Liver (tissue), 9 donors: ENCODE data around the gene KISS1. TPM values are rescaled to one million over a fixed set of nuclear protein-coding genes. Genes with fewer than 3 reads are reported as not detected.

Experiments used
- DNase-seq: peaks from one replicate; pipeline ENCODE4 v3.0.0-alpha.2; 2017; ENCODE audit warnings: low spot score
- H3K27ac ChIP-seq, 2 donors: one replicate each; pipeline ENCODE4 v1.7.0; 2013; ENCODE audit warnings: inconsistent platforms in 2 of 2, low read length in 2 of 2, control low read depth in 1 of 2, low read depth in 1 of 2, mild to moderate bottlenecking in 1 of 2
- H3K27me3 ChIP-seq, 4 donors: one replicate each; pipeline versions ENCODE4 v1.6.1 to v1.7.0; 2013; ENCODE audit warnings: low read length in 3 of 4, inconsistent platforms in 1 of 4, mild to moderate bottlenecking in 1 of 4, moderate library complexity in 1 of 4; ENCODE audit not compliant: control insufficient read depth in 4 of 4, insufficient read depth in 4 of 4
- H3K36me3 ChIP-seq, 4 donors: one replicate each; pipeline versions ENCODE4 v1.6.1 to v1.7.0; 2013; ENCODE audit warnings: low read length in 3 of 4, mild to moderate bottlenecking in 3 of 4, low read depth in 1 of 4, moderate library complexity in 1 of 4; ENCODE audit not compliant: control insufficient read depth in 4 of 4, insufficient read depth in 3 of 4
- H3K4me1 ChIP-seq, 4 donors: one replicate each; pipeline versions ENCODE4 v1.6.1 to v1.7.0; 2013; ENCODE audit warnings: low read length in 3 of 4, mild to moderate bottlenecking in 3 of 4, moderate library complexity in 1 of 4; ENCODE audit not compliant: control insufficient read depth in 4 of 4, insufficient read depth in 4 of 4
- H3K4me3 ChIP-seq, 3 donors: one replicate each; pipeline versions ENCODE4 v1.6.1 to v1.7.0; 2013; ENCODE audit warnings: low read length in 3 of 3, control low read depth in 1 of 3, low read depth in 1 of 3, mild to moderate bottlenecking in 1 of 3
- H3K9ac ChIP-seq, 2 donors: one replicate each; pipeline ENCODE4 v1.7.0; 2013; ENCODE audit warnings: low read length in 2 of 2, mild to moderate bottlenecking in 2 of 2, moderate library complexity in 2 of 2, control low read depth in 1 of 2, low read depth in 1 of 2
- H3K9me3 ChIP-seq, 4 donors: one replicate each; pipeline versions ENCODE4 v1.6.1 to v1.7.0; 2013; ENCODE audit warnings: low read length in 3 of 4; ENCODE audit not compliant: control insufficient read depth in 4 of 4
- CTCF ChIP-seq: fragments of 150-350 bp; IDR thresholded peaks from 2 replicates; pipeline ENCODE4 v1.5.1; 2017; ENCODE audit warnings: improper control_type of control experiment, low read depth, low read length; ENCODE audit not compliant: missing input control
- EGR1 ChIP-seq, 2 donors: IDR thresholded peaks; 2 replicates each; pipeline ENCODE4 v1.6.1; 2016 to 2018; ENCODE audit warnings: antibody characterized with exemption in 2 of 2, low read depth in 2 of 2
- FOXA1 ChIP-seq: IDR thresholded peaks from 2 replicates; pipeline ENCODE4 v1.6.1; 2016; ENCODE audit warnings: antibody characterized with exemption
- FOXA2 ChIP-seq: IDR thresholded peaks from 2 replicates; pipeline ENCODE4 v1.6.1; 2016; ENCODE audit warnings: antibody characterized with exemption
- GABPA ChIP-seq, 2 donors: IDR thresholded peaks in 1 of 2; conservative IDR thresholded peaks in 1 of 2; 2 replicates each; pipeline ENCODE4 v1.6.1; 2016; ENCODE audit warnings: antibody characterized with exemption in 2 of 2, mild to moderate bottlenecking in 1 of 2, moderate library complexity in 1 of 2
- HNF4A ChIP-seq, 2 donors: conservative IDR thresholded peaks; 2 replicates each; pipeline ENCODE4 v1.6.1; 2016; ENCODE audit warnings: antibody characterized with exemption in 2 of 2, mild to moderate bottlenecking in 2 of 2
- HNF4G ChIP-seq: IDR thresholded peaks from 2 replicates; pipeline ENCODE4 v1.6.1; 2016; ENCODE audit warnings: antibody characterized with exemption
- JUND ChIP-seq, 2 donors: IDR thresholded peaks; 2 replicates each; pipeline ENCODE4 v1.6.1; 2016; ENCODE audit warnings: antibody characterized with exemption in 2 of 2
- MAX ChIP-seq: IDR thresholded peaks from 2 replicates; pipeline ENCODE4 v1.6.1; 2016; ENCODE audit warnings: antibody characterized with exemption
- NR2F2 ChIP-seq: IDR thresholded peaks from 2 replicates; pipeline ENCODE4 v1.6.1; 2016; ENCODE audit warnings: antibody characterized with exemption
- RAD21 ChIP-seq, 2 donors: IDR thresholded peaks; 2 replicates each; pipeline ENCODE4 v1.6.1; 2016; ENCODE audit warnings: antibody characterized with exemption in 2 of 2, mild to moderate bottlenecking in 2 of 2
- RXRA ChIP-seq, 2 donors: IDR thresholded peaks; 2 replicates each; pipeline ENCODE4 v1.6.1; 2017 to 2018; ENCODE audit warnings: antibody characterized with exemption in 2 of 2, mild to moderate bottlenecking in 1 of 2
- SP1 ChIP-seq: IDR thresholded peaks from 2 replicates; pipeline ENCODE4 v1.6.1; 2018; ENCODE audit warnings: antibody characterized with exemption, mild to moderate bottlenecking
- TAF1 ChIP-seq: conservative IDR thresholded peaks from 2 replicates; pipeline ENCODE4 v1.6.1; 2016; ENCODE audit warnings: antibody characterized with exemption, mild to moderate bottlenecking
- YY1 ChIP-seq: IDR thresholded peaks from 2 replicates; pipeline ENCODE4 v1.6.1; 2016; ENCODE audit warnings: antibody characterized with exemption, mild to moderate bottlenecking
- ZBTB33 ChIP-seq: IDR thresholded peaks from 2 replicates; pipeline ENCODE4 v1.6.1; 2016; ENCODE audit warnings: antibody characterized with exemption
- WGBS: extraction: QIAGEN DNeasy Blood & Tissue Kit; methylation state at CpG from one replicate; pipeline ENCODE4 v1.1.7; 2013; 5-methylcytosine and 5-hydroxymethylcytosine counted together
- polyA plus RNA-seq, 2 donors: library from polyadenylated mRNA; stranded (reverse) in 1 of 2; unstranded in 1 of 2; fragments of 200-250 nt in 1 of 2; fragments of >200 nt in 1 of 2; fragmentation: Nextera tagmentation in 1 of 2; extraction: Ambion mirVana in 1 of 2; gene quantifications; one replicate each; pipeline versions ENCODE4 v1.2.1 to v1.2.3, GENCODE V29; 2013 to 2015
- total RNA-seq, 2 donors: library from RNA; depleted of rRNA; stranded (reverse); fragments of >200 nt; gene quantifications; one replicate each; pipeline ENCODE4 v1.2.3, GENCODE V29; 2014
- TF ChIP-seq, protein P1 (sequence below): IDR thresholded peaks from 2 replicates; pipeline ENCODE4 v1.6.1; 2016; ENCODE audit warnings: antibody characterized with exemption
- TF ChIP-seq, protein P2 (sequence below): IDR thresholded peaks from 2 replicates; pipeline ENCODE4 v1.6.1; 2016; ENCODE audit warnings: antibody characterized with exemption, mild to moderate bottlenecking
- donor health status: healthy.
- donor health status: healthy.
- donor health status: healthy.
- donor health status: healthy.
- donor health status: healthy.

Gene KISS1
- total and polyA plus RNA-seq, 4 donors: 0.50 to 1.4 TPM; not detected in 2

- TF ChIP-seq RXRA (IDR thresholded peaks at IDR 0.05): peak; percentile 98 to 99
These were observed 49.3 kb downstream of the KISS1 start (continued) for GRCh38 chr1:204146965-204147364.

DNA sequence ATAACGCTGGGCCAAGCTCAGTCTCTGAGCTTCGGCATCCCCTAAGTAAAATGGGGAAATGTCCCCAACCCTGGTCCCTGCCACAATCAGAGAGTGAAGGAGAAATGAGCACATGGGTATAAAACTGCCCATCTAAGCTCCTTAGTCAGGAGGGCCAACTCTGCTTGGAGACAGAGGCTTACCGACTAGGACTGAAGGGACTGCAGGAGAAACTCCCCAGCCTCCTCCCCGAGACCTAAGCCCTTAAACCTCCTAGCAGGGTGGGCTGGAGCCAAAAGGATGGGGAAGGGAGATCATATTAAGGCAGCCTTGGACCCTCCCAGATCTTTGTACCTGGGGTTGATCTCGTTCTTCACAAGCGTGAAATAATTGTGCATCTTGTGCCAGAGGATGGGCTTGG, 50.0 kb downstream of the KISS1 start:
- Histone ChIP-seq H3K27ac (peak overlapping the region; percentile 79 to 80), H3K27me3 (no peaks in the 10 kb centered on the region), H3K4me3 (peak overlapping the region; percentile 20 to 64 (median 21)), H3K9me3 (no peaks in the 10 kb centered on the region), H3K9ac (peak overlapping the region in 1 of 2 donors; percentile 52), H3K36me3 (peaks cover 0 to under 1% (median 0%) of the 10 kb centered on the region in 4 donors), H3K4me1 (peaks cover 27 to 90% (median 84%) of the 10 kb centered on the region in 4 donors)
- WGBS: 43% methylated on average over 6 of the region's 6 CpGs
- no peak for DNase-seq
- TF ChIP-seq FOXA1: no peak
- no peak for TF ChIP-seq NR2F2
- TF ChIP-seq RAD21 (IDR thresholded peaks at IDR 0.05): no peak
- TF ChIP-seq SP1: no peak
- TF ChIP-seq MAX: no peak
- TF ChIP-seq GABPA (IDR thresholded peaks at IDR 0.05 in 1 of 2, conservative IDR thresholded peaks at IDR 0.05 in 1 of 2): no peak
- TF ChIP-seq FOXA2: no peak
- TF ChIP-seq ZBTB33: no peak
- TF ChIP-seq HNF4A (conservative IDR thresholded peaks at IDR 0.05): no peak
- TF ChIP-seq, protein P1, sequence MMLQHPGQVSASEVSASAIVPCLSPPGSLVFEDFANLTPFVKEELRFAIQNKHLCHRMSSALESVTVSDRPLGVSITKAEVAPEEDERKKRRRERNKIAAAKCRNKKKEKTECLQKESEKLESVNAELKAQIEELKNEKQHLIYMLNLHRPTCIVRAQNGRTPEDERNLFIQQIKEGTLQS: no peak
- no peak for TF ChIP-seq JUND (IDR thresholded peaks at IDR 0.05)
- TF ChIP-seq RXRA (IDR thresholded peaks at IDR 0.05): no peak

DNA sequence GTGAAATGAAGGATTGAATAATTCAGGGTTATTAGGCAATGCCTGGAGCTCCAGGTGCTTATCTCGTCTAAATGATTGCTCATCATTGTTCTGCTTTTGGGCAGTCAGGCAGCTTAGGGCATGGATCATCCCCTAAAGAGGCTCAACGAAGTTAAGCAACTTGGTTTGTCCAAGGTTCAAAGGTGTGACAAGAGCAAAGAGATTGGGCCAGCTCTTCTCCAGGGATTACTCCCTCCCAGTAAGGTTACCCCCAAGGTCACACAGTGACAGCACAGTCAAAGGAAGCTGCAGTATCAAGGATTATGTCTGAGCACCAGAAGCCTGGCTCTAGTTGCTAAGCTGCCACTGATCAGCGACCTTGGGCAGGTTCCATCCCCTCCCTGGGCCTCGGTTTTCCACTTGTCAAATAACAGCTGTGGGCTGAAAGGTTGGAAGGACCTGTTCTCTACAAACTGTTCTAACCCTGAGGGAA, 51.2 kb downstream of the KISS1 start:
- peaks cover 0 to 6% (median under 1%) of the 10 kb centered on the region in 4 donors for H3K36me3 ChIP-seq
- H3K4me3 ChIP-seq: peak overlapping the region in 1 of 3 donors; percentile 23
- no peaks in the 10 kb centered on the region for H3K9me3 ChIP-seq
- TF ChIP-seq CTCF: no peak
- TF ChIP-seq HNF4G: peak; percentile 94
- TF ChIP-seq GABPA (IDR thresholded peaks at IDR 0.05 in 1 of 2, conservative IDR thresholded peaks at IDR 0.05 in 1 of 2): no peak
- TF ChIP-seq JUND (IDR thresholded peaks at IDR 0.05): peak; percentile 90 to 95
- TF ChIP-seq EGR1 (IDR thresholded peaks at IDR 0.05; ENCODE audit: low read depth in 2 of 2): peak in 1 of 2 donors; percentile 53
- TF ChIP-seq HNF4A (conservative IDR thresholded peaks at IDR 0.05): peak; percentile 99
- TF ChIP-seq RXRA (IDR thresholded peaks at IDR 0.05): peak; percentile 96 to 98
- TF ChIP-seq, protein P1: peak; percentile 96
- no peak for TF ChIP-seq FOXA1
- TF ChIP-seq TAF1: peak; percentile 19
- peak; percentile 98 for TF ChIP-seq SP1
- peak; percentile 38 to 50 for TF ChIP-seq RAD21 (IDR thresholded peaks at IDR 0.05)
- peak; percentile 80 for TF ChIP-seq MAX
- TF ChIP-seq FOXA2: no peak
- TF ChIP-seq ZBTB33: peak; percentile 84
- TF ChIP-seq, protein P2, sequence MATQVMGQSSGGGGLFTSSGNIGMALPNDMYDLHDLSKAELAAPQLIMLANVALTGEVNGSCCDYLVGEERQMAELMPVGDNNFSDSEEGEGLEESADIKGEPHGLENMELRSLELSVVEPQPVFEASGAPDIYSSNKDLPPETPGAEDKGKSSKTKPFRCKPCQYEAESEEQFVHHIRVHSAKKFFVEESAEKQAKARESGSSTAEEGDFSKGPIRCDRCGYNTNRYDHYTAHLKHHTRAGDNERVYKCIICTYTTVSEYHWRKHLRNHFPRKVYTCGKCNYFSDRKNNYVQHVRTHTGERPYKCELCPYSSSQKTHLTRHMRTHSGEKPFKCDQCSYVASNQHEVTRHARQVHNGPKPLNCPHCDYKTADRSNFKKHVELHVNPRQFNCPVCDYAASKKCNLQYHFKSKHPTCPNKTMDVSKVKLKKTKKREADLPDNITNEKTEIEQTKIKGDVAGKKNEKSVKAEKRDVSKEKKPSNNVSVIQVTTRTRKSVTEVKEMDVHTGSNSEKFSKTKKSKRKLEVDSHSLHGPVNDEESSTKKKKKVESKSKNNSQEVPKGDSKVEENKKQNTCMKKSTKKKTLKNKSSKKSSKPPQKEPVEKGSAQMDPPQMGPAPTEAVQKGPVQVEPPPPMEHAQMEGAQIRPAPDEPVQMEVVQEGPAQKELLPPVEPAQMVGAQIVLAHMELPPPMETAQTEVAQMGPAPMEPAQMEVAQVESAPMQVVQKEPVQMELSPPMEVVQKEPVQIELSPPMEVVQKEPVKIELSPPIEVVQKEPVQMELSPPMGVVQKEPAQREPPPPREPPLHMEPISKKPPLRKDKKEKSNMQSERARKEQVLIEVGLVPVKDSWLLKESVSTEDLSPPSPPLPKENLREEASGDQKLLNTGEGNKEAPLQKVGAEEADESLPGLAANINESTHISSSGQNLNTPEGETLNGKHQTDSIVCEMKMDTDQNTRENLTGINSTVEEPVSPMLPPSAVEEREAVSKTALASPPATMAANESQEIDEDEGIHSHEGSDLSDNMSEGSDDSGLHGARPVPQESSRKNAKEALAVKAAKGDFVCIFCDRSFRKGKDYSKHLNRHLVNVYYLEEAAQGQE: peak; percentile 79
- TF ChIP-seq NR2F2: peak; percentile 88
- TF ChIP-seq YY1: peak; percentile 86
- H3K9ac ChIP-seq: no peak overlapping the region
- WGBS: 30% methylated on average over 4 of the region's 4 CpGs
- H3K4me1 ChIP-seq: peaks cover 27 to 89% (median 83%) of the 10 kb centered on the region in 4 donors
- no peak for DNase-seq
- H3K27ac ChIP-seq: peak overlapping the region; percentile 79 to 80
- no peaks in the 10 kb centered on the region for H3K27me3 ChIP-seq
